Loucy (cell line): ENCODE measurements around the gene DUSP18.

Experiments
- CTCF ChIP-seq: fragments of 200-600 bp; sonication (generic); conservative IDR thresholded peaks from 2 replicates; pipeline ENCODE4 v1.5.1; 2014; ENCODE audit warnings: mild to moderate bottlenecking, antibody characterized with exemption, low read length
- EZH2phosphoT487 ChIP-seq: fragments of 200-600 bp; IDR thresholded peaks from 2 replicates; pipeline ENCODE4 v1.6.1; 2018; ENCODE audit warnings: antibody characterized with exemption, mild to moderate bottlenecking, moderate library complexity, borderline replicate concordance

DNA sequence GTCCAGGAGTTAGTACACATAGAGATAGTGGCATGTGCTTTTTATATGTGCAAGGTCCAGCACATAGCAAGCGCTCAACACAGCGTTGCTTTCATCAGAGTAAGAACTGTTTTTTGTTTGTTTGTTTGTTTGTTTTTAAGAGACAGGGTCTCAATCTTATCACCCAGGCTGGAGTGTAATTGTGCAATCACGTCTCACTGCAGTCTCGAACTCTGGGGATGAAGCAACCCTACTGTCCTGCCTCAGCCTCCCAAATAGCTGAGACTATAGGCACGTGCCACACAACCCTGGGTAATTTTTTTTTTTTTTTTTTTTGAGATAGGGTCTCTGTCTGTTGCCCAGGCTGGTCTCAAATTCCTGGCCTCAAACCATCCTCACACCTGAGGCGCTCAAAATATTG is 49.9 kb downstream of the DUSP18 start:
- TF ChIP-seq CTCF (no peak), EZH2phosphoT487 (no peak)
